HepG2 (cell line): ENCODE measurements around the gene MTA1. TPM values are rescaled to one million over a fixed set of nuclear protein-coding genes. Genes with fewer than 3 reads are reported as not detected.

ENCODE experiments used
- CHD4 ChIP-seq: fragments of 200-600 bp; sonication (generic); IDR thresholded peaks from 2 replicates; pipeline ENCODE4 v1.7.0; 2017; ENCODE audit warnings: mild to moderate bottlenecking, low read length, borderline replicate concordance
- GTF2F1 ChIP-seq: fragments of 150-350 bp; IDR thresholded peaks from 2 replicates; pipeline ENCODE4 v1.6.1; 2014; ENCODE audit warnings: low read length
- MEIS2 ChIP-seq: sonication (generic); formaldehyde crosslinking; IDR thresholded peaks from 2 replicates; pipeline ENCODE4 v1.9.0; 2021; ENCODE audit warnings: mild to moderate bottlenecking, missing genetic modification reagents
- PHF8 ChIP-seq: sonication (generic); formaldehyde crosslinking; IDR thresholded peaks from 2 replicates; pipeline ENCODE4 v1.5.0; 2020; ENCODE audit warnings: missing genetic modification reagents
- PLSCR1 ChIP-seq: sonication (generic); formaldehyde crosslinking; IDR thresholded peaks from 2 replicates; pipeline ENCODE4 v1.5.0; 2020; ENCODE audit warnings: missing genetic modification reagents, mild to moderate bottlenecking, borderline replicate concordance
- POLR2AphosphoS2 ChIP-seq: IDR thresholded peaks from 2 replicates; pipeline ENCODE4 v1.6.1; 2011; ENCODE audit warnings: low read depth, low read length, improper control_type of control experiment
- SALL1 ChIP-seq: sonication (generic); formaldehyde crosslinking; IDR thresholded peaks from 2 replicates; pipeline ENCODE4 v1.8.0; 2022; ENCODE audit warnings: mild to moderate bottlenecking, missing genetic modification reagents
- SAP130 ChIP-seq: IDR thresholded peaks from 2 replicates; pipeline ENCODE4 v1.6.1; 2016; ENCODE audit warnings: low read depth
- TOPORS ChIP-seq: sonication (generic); formaldehyde crosslinking; IDR thresholded peaks from 2 replicates; pipeline ENCODE4 v1.8.0; 2023; ENCODE audit warnings: mild to moderate bottlenecking, missing genetic modification reagents
- ZBTB33 ChIP-seq: sonication (generic); formaldehyde crosslinking; IDR thresholded peaks from 2 replicates; pipeline ENCODE4 v1.4.0; 2020; ENCODE audit warnings: missing genetic modification reagents
- ZBTB37 ChIP-seq: sonication (generic); formaldehyde crosslinking; IDR thresholded peaks from 2 replicates; pipeline ENCODE4 v1.4.0; 2020; ENCODE audit warnings: mild to moderate bottlenecking, missing genetic modification reagents
- ZMYM3 ChIP-seq: sonication (generic); formaldehyde crosslinking; IDR thresholded peaks from 2 replicates; pipeline ENCODE4 v1.5.1; 2020; ENCODE audit warnings: mild to moderate bottlenecking, missing genetic modification reagents
- ZNF687 ChIP-seq: sonication (generic); formaldehyde crosslinking; IDR thresholded peaks from 2 replicates; pipeline ENCODE4 v1.5.1; 2020; ENCODE audit warnings: mild to moderate bottlenecking, missing genetic modification reagents, moderate library complexity
- polyA plus RNA-seq, 8 experiments: library from polyadenylated mRNA; depleted of rRNA in 3 of 8; stranded (reverse) in 7 of 8; unstranded in 1 of 8; fragments of >200 nt; fragmentation: Illumina TruSeq in 4 of 8; extraction: Trizol in 4 of 8; gene quantifications; 2 replicates each; pipeline versions ENCODE4 v1.2.1 to v1.2.3, GENCODE V29; 2011 to 2016; ENCODE audit warnings: low read depth in 4 of 8, missing spikeins in 1 of 8, mixed read lengths in 1 of 8; ENCODE audit not compliant: insufficient read depth in 1 of 8
- total RNA-seq, 5 experiments: library from RNA; depleted of rRNA; stranded (reverse); fragments of >200 nt; fragmentation: Illumina TruSeq; extraction: Trizol; gene quantifications; 2 replicates each; pipeline ENCODE4 v1.2.3, GENCODE V29; 2016; ENCODE audit warnings: low read depth in 1 of 5
- TF ChIP-seq, protein P1 (sequence below): sonication (generic); formaldehyde crosslinking; IDR thresholded peaks from 2 replicates; pipeline ENCODE4 v1.5.0; 2020; ENCODE audit warnings: missing genetic modification reagents

MTA1 gene
- total and polyA plus RNA-seq, 2 of the 13 experiments (the other 11 are each of a cell fraction or from before 2014, with no cell fraction given), result 35.2 to 85.8 TPM

DNA sequence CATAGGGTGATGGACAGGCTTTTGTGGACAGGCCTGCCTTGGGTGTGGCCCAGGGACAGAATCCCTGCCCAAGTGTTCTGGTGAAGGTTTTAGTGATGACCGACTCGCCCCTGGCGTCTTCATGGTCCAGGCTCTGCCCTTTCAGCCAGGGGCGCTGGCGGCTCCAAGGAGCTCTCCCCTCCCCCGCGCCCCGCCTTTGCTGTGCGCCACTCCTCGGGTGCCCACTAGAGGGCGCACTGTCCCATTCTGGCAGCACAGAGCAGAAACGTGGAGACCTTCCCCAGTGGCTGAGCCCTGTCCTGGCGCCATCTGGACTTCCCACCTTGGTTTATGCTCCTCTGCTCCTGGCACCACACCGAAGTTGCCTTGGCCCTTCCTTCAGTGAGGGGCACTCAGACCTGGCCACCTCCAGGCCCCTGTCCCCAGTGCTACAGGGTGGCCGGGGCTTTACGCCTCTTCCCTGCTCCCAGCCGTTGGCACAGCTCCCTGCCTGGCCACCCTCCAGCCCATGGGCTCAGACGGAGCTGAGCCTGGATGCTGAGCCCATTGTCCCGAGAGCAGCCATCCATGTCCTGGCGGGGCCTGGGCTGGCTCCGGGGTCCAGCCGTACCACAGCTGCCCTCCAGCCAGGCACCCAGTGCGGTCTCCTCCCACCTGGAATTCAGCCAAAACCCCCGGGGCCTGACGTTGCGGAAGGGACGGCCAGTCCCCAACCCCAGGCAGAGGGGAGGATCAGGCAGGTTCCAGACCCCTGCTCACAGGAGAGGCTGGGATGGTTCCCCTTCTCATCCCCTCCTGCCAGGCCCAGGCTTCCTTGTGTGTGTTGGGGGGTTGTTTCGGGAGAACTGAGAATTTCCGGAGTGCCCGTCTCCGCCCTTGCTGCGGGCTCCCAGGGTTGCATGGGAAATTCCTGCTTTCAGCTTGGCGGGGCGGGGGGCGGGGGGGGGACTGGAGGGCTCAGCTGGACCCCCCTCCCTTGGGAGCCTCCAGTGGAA is 61.5 kb downstream of the MTA1 start (continued):
- TF ChIP-seq ZBTB33 (CRISPR knock-in tag) (peak; percentile 84), ZMYM3 (peak; percentile 40; the same call in 1 of the 2 replicates), GTF2F1 (no peak), MEIS2 (CRISPR knock-in tag) (no peak), CHD4 (peak; percentile 68; the same call in 1 of the 2 replicates), POLR2AphosphoS2 (no peak), TOPORS (no peak), ZNF687 (CRISPR knock-in tag) (peak; percentile 83), ZBTB37 (CRISPR knock-in tag) (no peak), SALL1 (CRISPR knock-in tag) (peak; percentile 65), PLSCR1 (CRISPR knock-in tag) (no peak), PHF8 (CRISPR knock-in tag) (0 out of 2 replicates have a peak, but pooled peaks have one; percentile 18), SAP130 (peak; percentile 82)
- TF ChIP-seq, protein P1, sequence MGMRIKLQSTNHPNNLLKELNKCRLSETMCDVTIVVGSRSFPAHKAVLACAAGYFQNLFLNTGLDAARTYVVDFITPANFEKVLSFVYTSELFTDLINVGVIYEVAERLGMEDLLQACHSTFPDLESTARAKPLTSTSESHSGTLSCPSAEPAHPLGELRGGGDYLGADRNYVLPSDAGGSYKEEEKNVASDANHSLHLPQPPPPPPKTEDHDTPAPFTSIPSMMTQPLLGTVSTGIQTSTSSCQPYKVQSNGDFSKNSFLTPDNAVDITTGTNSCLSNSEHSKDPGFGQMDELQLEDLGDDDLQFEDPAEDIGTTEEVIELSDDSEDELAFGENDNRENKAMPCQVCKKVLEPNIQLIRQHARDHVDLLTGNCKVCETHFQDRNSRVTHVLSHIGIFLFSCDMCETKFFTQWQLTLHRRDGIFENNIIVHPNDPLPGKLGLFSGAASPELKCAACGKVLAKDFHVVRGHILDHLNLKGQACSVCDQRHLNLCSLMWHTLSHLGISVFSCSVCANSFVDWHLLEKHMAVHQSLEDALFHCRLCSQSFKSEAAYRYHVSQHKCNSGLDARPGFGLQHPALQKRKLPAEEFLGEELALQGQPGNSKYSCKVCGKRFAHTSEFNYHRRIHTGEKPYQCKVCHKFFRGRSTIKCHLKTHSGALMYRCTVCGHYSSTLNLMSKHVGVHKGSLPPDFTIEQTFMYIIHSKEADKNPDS (CRISPR knock-in tag), result no peak
